Stimulated activated CD8-positive, alpha-beta memory T cell treated with anti-CD3 and anti-CD28 coated beads, Interleukin-12 subunit alpha, Interleukin-12 subunit beta, amount 100 ng/mL, for 4 hours (primary cell): ENCODE data around the gene AKAP1.

Experiments used
- DNase-seq: peaks from one replicate; pipeline ENCODE4 v3.0.0-alpha.2; 2020; ENCODE audit warnings: low read depth

The AKAP1 gene

GRCh38 chr17:57084802-57085447 is at the start of gene AKAP1:
AKAP1 (plus strand) TSS chr17:57085246; CDS start chr17:57105465, 20,219 bp downstream.
- peak; percentile 93 for DNase-seq

GRCh38 chr17:57035971-57036481 is 49.0 kb upstream of the AKAP1 start:
- DNase-seq = no peak

- DNase-seq = no peak
These were observed 47.6 kb upstream of the AKAP1 start for GRCh38 chr17:57037411-57037810.

- DNase-seq = no peak
These were observed 46.6 kb upstream of the AKAP1 start for GRCh38 chr17:57038486-57038885.

- DNase-seq = no peak
These were observed 44.5 kb upstream of the AKAP1 start for GRCh38 chr17:57040571-57040970.

GRCh38 chr17:57043276-57043675 is 41.8 kb upstream of the AKAP1 start:
- DNase-seq = no peak

GRCh38 chr17:57044976-57045867 is 39.8 kb upstream of the AKAP1 start:
- no peak for DNase-seq

GRCh38 chr17:57045868-57046704 is 39.0 kb upstream of the AKAP1 start:
- peak; percentile 39 for DNase-seq

- DNase-seq = no peak
These were observed 38.3 kb upstream of the AKAP1 start for GRCh38 chr17:57046749-57047148.

- no peak for DNase-seq
These were observed 37.0 kb upstream of the AKAP1 start for GRCh38 chr17:57048096-57048495.

GRCh38 chr17:57050306-57050705 is 34.7 kb upstream of the AKAP1 start:
- no peak for DNase-seq

GRCh38 chr17:57051886-57052361 is 33.1 kb upstream of the AKAP1 start:
- no peak for DNase-seq

- no peak for DNase-seq
These were observed 22.2 kb upstream of the AKAP1 start for GRCh38 chr17:57062865-57063264.

- DNase-seq = no peak
These were observed 17.9 kb upstream of the AKAP1 start for GRCh38 chr17:57067162-57067561.

GRCh38 chr17:57067781-57068180 is 17.3 kb upstream of the AKAP1 start:
- DNase-seq = no peak

GRCh38 chr17:57068222-57068658 is 16.8 kb upstream of the AKAP1 start:
- no peak for DNase-seq

- DNase-seq = no peak
These were observed 16.3 kb upstream of the AKAP1 start for GRCh38 chr17:57068707-57069106.

- DNase-seq = no peak
These were observed 12.8 kb upstream of the AKAP1 start for GRCh38 chr17:57071991-57072944.

GRCh38 chr17:57073626-57074025 is 11.4 kb upstream of the AKAP1 start:
- DNase-seq = no peak

GRCh38 chr17:57075193-57075592 is 9.9 kb upstream of the AKAP1 start:
- DNase-seq = no peak

GRCh38 chr17:57075785-57076184 is 9.3 kb upstream of the AKAP1 start:
- no peak for DNase-seq
